Neutrophil (primary cell): ENCODE measurements around the gene HOXB4.

Source experiments
- H3K27ac ChIP-seq: fragments of 200-600 bp; sonication (generic); 2 replicates; pipeline ENCODE4 v1.5.1; 2016; ENCODE audit warnings: mild to moderate bottlenecking, moderate library complexity
- H3K27me3 ChIP-seq: fragments of 200-600 bp; sonication (generic); 2 replicates; pipeline ENCODE4 v1.6.0; 2016; ENCODE audit warnings: mild to moderate bottlenecking
- H3K36me3 ChIP-seq: fragments of 200-600 bp; sonication (generic); 2 replicates; pipeline ENCODE4 v1.5.1; 2017
- H3K4me1 ChIP-seq, 2 experiments: fragments of 200-600 bp in 1 of 2; sonication (generic) in 1 of 2; 1 replicate in 1 of 2; 2 replicates in 1 of 2; pipeline versions ENCODE4 v1.5.1 to v1.6.1; 2013 to 2016; ENCODE audit warnings: low read depth in 1 of 2, low read length in 1 of 2, mild to moderate bottlenecking in 1 of 2, moderate library complexity in 1 of 2; ENCODE audit not compliant: control insufficient read depth in 1 of 2, insufficient read depth in 1 of 2
- H3K4me3 ChIP-seq, 2 experiments: fragments of 200-600 bp in 1 of 2; sonication (generic) in 1 of 2; 1 replicate in 1 of 2; 2 replicates in 1 of 2; pipeline ENCODE4 v1.5.1; 2013 to 2016; ENCODE audit warnings: low read depth in 1 of 2, low read length in 1 of 2, mild to moderate bottlenecking in 1 of 2, moderate library complexity in 1 of 2
- H3K9me3 ChIP-seq: fragments of 200-600 bp; sonication (generic); 2 replicates; pipeline ENCODE4 v1.5.1; 2016
- TF ChIP-seq, protein P1 (sequence below): fragments of 200-600 bp; sonication (generic); IDR thresholded peaks from 2 replicates; pipeline ENCODE4 v1.5.1; 2016; ENCODE audit warnings: antibody characterized with exemption

The HOXB4 gene

DNA sequence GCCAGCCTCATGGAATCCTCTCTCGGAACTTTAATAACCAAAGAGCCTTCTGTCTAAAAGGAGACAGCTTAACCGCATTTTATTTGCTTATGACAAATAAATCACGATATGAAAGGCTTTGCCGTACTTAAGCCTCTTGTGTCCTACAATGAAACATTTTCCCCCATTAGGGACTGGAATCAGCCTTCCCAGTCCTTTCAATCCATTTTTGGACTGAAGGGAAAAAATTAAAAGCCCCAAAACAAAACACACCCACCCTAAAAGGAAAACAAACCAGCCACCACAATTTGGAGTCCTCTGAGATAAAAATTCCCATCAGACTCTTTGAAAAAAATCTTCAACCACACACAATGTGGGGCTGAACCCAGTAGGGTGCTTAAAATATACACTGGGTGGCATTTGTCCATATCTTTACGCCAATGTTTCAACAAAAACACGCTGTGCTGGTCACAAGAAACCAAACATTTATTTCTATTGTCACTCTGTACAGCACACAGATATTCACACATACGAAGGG lies 3.0 kb downstream of the HOXB4 start:
- peaks cover 0 to 4% of the 10 kb centered on the region in 2 experiments for H3K4me1 ChIP-seq
- no peaks in the 10 kb centered on the region for H3K36me3 ChIP-seq
- no peak overlapping the region for H3K27ac ChIP-seq
- TF ChIP-seq, protein P1, sequence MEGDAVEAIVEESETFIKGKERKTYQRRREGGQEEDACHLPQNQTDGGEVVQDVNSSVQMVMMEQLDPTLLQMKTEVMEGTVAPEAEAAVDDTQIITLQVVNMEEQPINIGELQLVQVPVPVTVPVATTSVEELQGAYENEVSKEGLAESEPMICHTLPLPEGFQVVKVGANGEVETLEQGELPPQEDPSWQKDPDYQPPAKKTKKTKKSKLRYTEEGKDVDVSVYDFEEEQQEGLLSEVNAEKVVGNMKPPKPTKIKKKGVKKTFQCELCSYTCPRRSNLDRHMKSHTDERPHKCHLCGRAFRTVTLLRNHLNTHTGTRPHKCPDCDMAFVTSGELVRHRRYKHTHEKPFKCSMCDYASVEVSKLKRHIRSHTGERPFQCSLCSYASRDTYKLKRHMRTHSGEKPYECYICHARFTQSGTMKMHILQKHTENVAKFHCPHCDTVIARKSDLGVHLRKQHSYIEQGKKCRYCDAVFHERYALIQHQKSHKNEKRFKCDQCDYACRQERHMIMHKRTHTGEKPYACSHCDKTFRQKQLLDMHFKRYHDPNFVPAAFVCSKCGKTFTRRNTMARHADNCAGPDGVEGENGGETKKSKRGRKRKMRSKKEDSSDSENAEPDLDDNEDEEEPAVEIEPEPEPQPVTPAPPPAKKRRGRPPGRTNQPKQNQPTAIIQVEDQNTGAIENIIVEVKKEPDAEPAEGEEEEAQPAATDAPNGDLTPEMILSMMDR = no peak
- no peak overlapping the region for H3K4me3 ChIP-seq
- H3K27me3 ChIP-seq = peaks cover 100% of the 10 kb centered on the region
- no peaks in the 10 kb centered on the region for H3K9me3 ChIP-seq

DNA sequence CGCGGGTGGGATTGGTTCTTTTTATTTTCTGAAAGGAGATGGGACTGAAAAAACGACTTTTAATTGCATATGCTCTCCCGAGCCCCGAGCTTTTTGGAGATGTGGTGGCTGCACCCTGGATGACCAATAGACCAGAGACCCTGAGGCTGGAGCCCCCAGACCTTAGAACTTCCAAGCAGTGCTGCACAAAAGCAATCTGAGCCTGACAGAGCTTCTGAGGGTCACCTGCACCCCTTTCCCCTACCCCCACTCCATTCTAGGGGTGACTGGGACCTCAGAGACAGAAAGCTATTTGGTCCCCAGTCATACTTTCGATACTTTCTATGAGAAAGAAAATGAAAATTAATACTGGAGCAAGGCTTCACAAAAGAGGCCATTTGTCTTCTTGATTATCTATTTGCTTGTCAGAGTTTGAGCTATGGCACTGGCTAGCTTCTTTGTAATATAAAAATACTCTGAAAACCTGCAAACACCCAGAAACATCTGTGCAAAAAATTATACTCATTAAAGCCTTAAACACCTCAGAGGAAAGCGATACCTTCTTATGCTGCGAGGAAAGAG lies 3.6 kb downstream of the HOXB4 start:
- Histone ChIP-seq H3K27me3 (peaks cover 100% of the 10 kb centered on the region), H3K9me3 (no peaks in the 10 kb centered on the region), H3K36me3 (no peaks in the 10 kb centered on the region), H3K4me3 (no peak overlapping the region), H3K4me1 (peaks cover 0 to 4% of the 10 kb centered on the region in 2 experiments), H3K27ac (no peak overlapping the region)
- TF ChIP-seq, protein P1 = no peak

DNA sequence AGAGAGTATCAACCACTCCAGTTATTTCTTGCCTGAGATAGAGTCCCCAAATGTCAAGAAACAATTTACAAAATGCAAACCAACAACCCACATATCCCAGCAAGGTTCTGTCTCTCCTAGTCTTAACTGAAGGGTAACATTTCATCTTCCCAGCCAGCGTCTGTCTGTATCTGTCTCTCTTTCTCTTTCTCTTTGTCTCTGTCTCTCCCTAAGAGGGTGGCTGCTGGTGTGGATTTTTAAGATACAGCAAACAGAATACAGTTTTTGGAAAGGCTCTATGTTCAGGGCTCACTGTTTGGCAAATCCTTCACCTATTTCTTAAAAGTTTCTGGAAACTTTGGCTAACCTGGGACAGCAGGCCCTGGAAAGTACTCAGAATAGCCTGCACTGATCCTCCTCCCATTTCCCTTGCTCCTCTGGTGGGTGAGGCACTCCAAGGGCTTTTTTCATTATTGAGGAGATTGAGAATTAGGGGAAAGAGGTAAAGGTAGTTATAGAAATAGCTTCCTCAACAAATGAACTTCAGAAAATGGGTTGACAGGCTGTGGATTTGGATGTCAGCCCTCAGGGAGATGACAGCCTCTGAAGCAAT lies 6.2 kb downstream of the HOXB4 start:
- TF ChIP-seq, protein P1 = no peak
- Histone ChIP-seq H3K9me3 (no peaks in the 10 kb centered on the region), H3K27ac (no peak overlapping the region), H3K4me3 (no peak overlapping the region), H3K36me3 (no peaks in the 10 kb centered on the region), H3K27me3 (peaks cover 100% of the 10 kb centered on the region), H3K4me1 (no peaks in the 10 kb centered on the region)

DNA sequence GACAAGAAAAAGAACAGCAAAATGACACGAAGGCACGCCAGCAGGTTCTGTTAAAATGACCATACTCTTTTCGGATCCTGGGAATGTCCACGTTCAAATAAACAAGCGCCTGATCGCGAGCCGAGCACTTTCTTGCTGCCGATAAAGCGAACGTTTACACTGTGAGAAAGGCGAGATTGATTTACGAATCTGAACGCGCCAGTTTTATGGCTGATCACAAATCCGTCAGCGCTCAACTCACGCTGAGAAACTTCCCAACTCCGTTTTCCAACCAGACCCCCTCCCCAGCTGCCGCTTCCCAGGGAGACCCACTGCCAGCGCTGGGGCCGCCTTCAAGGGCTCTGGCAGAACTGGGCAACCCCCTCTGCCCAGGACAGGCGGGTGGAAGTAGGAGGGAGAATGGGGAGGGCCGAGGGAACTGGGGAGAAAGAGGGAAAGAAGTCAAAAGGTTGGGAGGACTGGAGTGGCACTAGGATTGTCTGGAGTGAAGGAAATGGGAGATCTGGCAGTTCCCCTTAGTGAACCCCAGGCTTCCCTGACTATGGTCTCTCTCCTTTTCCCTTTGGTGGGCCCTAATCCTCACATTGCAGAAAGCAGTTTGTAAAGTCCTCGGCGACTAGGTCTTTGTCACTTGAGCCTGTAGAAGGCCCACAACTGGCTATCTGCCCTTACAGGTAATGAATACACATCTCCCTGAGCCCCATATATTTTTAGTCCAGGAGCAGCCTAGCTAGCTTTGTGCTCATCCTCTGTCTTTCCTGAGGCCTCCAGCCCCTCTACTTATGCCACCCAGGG lies 6.9 kb downstream of the HOXB4 start:
- H3K27me3 ChIP-seq = peaks cover 100% of the 10 kb centered on the region
- H3K9me3 ChIP-seq = no peaks in the 10 kb centered on the region
- H3K27ac ChIP-seq = no peak overlapping the region
- no peak overlapping the region for H3K4me3 ChIP-seq
- no peaks in the 10 kb centered on the region for H3K4me1 ChIP-seq
- TF ChIP-seq, protein P1 = no peak
- no peaks in the 10 kb centered on the region for H3K36me3 ChIP-seq

DNA sequence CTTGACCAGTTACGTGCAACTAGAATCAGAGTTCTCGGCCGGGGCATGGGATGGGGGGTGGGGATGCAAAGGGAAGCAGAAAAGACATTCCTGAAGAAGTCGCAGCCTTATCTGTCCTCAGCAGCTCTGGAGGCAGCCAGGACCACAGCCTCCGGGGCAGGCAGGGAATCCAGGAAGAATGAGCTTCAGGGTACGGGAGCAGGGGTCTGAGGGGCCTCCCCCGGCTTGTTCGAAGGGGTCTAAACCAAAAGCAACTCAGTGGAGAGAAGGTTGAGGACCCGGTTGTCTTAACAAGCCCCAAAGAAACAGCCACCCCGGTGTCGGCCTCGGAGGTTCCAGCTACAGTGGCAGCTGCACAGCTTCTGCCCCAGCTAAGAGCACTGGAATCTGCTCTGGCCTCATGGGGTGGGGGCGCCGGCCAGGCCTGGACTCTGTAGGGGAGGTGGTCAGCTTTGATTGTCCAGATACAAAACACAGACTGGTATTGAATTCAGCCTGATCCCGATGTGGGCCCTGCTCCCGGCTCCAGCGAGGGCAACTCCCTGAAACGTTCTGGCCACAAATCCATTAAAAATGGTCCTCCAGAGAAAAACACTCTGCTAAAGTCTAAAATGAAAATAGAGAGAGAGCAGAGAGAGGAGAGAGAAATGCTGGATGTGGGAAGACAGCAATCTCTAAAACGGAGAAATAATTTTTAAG lies 7.7 kb downstream of the HOXB4 start:
- Histone ChIP-seq H3K4me1 (no peaks in the 10 kb centered on the region), H3K4me3 (no peak overlapping the region), H3K36me3 (no peaks in the 10 kb centered on the region), H3K27ac (no peak overlapping the region), H3K9me3 (no peaks in the 10 kb centered on the region), H3K27me3 (peaks cover 100% of the 10 kb centered on the region)
- TF ChIP-seq, protein P1 = no peak
